Loucy (cell line): Measurements from ENCODE around the gene PPDPF.
"Not testable (repeated sequence)": the region's sequence is repeated elsewhere in the genome, so short reads cannot be mapped to it uniquely, and the experiment has no call there.

Source experiments
- EZH2phosphoT487 ChIP-seq: fragments of 200-600 bp; IDR thresholded peaks from 2 replicates; pipeline ENCODE4 v1.6.1; 2018; ENCODE audit warnings: antibody characterized with exemption, mild to moderate bottlenecking, moderate library complexity, borderline replicate concordance
- TF ChIP-seq, protein P1 (sequence below): fragments of 200-600 bp; sonication (generic); conservative IDR thresholded peaks from 2 replicates; pipeline ENCODE4 v1.5.1; 2014; ENCODE audit warnings: mild to moderate bottlenecking, antibody characterized with exemption, low read length

DNA sequence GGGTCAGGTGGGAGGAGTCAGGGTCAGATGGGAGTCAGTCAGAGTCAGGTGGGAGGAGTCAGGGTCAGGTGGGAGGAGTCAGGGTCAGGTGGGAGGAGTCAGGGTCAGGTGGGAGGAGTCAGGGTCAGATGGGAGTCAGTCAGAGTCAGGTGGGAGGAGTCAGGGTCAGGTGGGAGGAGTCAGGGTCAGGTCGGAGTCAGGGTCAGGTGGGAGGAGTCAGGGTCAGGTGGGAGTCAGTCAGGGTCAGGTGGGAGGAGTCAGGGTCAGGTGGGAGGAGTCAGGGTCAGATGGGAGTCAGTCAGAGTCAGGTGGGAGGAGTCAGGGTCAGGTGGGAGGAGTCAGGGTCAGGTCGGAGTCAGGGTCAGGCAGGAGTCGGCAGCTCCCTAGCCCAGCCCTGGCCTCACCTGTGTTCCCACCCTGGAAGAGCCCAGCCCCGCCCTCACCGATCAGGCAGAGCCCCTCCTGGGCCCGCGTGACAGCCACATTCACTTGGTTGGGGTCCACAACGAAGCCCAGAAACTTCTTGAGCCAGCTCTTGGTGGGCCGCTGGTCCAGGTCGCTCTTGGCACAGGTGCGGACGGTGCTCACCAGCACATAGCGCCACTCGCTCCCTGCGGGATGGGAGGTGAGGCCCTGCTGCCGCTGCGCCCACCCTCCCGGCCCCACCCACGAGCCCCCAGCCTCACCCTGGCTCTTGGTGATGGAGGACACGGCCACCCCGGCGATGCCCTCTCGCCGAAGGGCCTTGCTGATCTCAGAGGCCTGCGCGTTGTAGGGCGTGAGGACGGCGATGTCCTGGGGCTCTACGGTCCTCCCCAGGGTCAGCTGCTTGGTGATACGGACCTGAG, 39.1 kb downstream of the PPDPF start:
- TF ChIP-seq, protein P1, sequence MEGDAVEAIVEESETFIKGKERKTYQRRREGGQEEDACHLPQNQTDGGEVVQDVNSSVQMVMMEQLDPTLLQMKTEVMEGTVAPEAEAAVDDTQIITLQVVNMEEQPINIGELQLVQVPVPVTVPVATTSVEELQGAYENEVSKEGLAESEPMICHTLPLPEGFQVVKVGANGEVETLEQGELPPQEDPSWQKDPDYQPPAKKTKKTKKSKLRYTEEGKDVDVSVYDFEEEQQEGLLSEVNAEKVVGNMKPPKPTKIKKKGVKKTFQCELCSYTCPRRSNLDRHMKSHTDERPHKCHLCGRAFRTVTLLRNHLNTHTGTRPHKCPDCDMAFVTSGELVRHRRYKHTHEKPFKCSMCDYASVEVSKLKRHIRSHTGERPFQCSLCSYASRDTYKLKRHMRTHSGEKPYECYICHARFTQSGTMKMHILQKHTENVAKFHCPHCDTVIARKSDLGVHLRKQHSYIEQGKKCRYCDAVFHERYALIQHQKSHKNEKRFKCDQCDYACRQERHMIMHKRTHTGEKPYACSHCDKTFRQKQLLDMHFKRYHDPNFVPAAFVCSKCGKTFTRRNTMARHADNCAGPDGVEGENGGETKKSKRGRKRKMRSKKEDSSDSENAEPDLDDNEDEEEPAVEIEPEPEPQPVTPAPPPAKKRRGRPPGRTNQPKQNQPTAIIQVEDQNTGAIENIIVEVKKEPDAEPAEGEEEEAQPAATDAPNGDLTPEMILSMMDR, result not testable (repeated sequence)
- TF ChIP-seq EZH2phosphoT487, result not testable (repeated sequence)
